HepG2 (cell line): ENCODE measurements around the gene ATG4D. TPM values are rescaled to one million over a fixed set of nuclear protein-coding genes. Genes with fewer than 3 reads are reported as not detected.

Experiments used
- DMTF1 ChIP-seq: sonication (generic); formaldehyde crosslinking; IDR thresholded peaks from 2 replicates; pipeline ENCODE4 v1.4.0; 2020; ENCODE audit warnings: mild to moderate bottlenecking, missing genetic modification reagents
- DR1 ChIP-seq: sonication (generic); formaldehyde crosslinking; IDR thresholded peaks from 2 replicates; pipeline ENCODE4 v1.8.0; 2021; ENCODE audit warnings: mild to moderate bottlenecking, missing genetic modification reagents, inconsistent platforms
- EEA1 ChIP-seq: sonication (generic); formaldehyde crosslinking; IDR thresholded peaks from 2 replicates; pipeline ENCODE4 v1.5.1; 2020; ENCODE audit warnings: mild to moderate bottlenecking, missing genetic modification reagents, borderline replicate concordance
- FOXA1 ChIP-seq, 2 experiments: fragments of 450-650 bp in 1 of 2; sonication (generic) in 1 of 2; formaldehyde crosslinking in 1 of 2; IDR thresholded peaks; 2 replicates each; pipeline versions ENCODE4 v1.4.0 to v1.6.1; 2016 to 2020; ENCODE audit warnings: missing genetic modification reagents in 1 of 2
- GPBP1L1 ChIP-seq: sonication (generic); formaldehyde crosslinking; IDR thresholded peaks from 2 replicates; pipeline ENCODE4 v1.5.0; 2020; ENCODE audit warnings: mild to moderate bottlenecking, missing genetic modification reagents
- GZF1 ChIP-seq: sonication (generic); formaldehyde crosslinking; IDR thresholded peaks from 2 replicates; pipeline ENCODE4 v1.5.1; 2020; ENCODE audit warnings: mild to moderate bottlenecking, missing genetic modification reagents
- KMT2B ChIP-seq: IDR thresholded peaks from 2 replicates; pipeline ENCODE4 v1.6.1; 2016; ENCODE audit warnings: missing genetic modification reagents, missing compliant biosample characterization
- MLLT10 ChIP-seq: sonication (generic); formaldehyde crosslinking; IDR thresholded peaks from 2 replicates; pipeline ENCODE4 v1.4.0; 2020; ENCODE audit warnings: missing genetic modification reagents
- PAF1 ChIP-seq: IDR thresholded peaks from 2 replicates; pipeline ENCODE4 v1.6.1; 2016; ENCODE audit warnings: missing genetic modification reagents, missing compliant biosample characterization
- PTBP1 ChIP-seq: fragments of 200-400 bp; formaldehyde crosslinking; IDR thresholded peaks from 2 replicates; pipeline ENCODE4 v1.6.1; 2018; ENCODE audit warnings: low read length, low read depth; ENCODE audit not compliant: poor library complexity, severe bottlenecking
- RNF2 ChIP-seq: fragments of 450-650 bp; conservative IDR thresholded peaks from 2 replicates; pipeline ENCODE4 v1.6.1; 2016; ENCODE audit warnings: low read depth
- SOX5 ChIP-seq: IDR thresholded peaks from 2 replicates; pipeline ENCODE4 v1.6.1; 2016; ENCODE audit warnings: borderline replicate concordance
- TFE3 ChIP-seq: IDR thresholded peaks from 2 replicates; pipeline ENCODE4 v1.6.1; 2016
- TP53 ChIP-seq: sonication (generic); formaldehyde crosslinking; conservative IDR thresholded peaks from 2 replicates; pipeline ENCODE4 v1.4.0; 2020; ENCODE audit warnings: missing genetic modification reagents
- ZBTB33 ChIP-seq: sonication (generic); formaldehyde crosslinking; IDR thresholded peaks from 2 replicates; pipeline ENCODE4 v1.4.0; 2020; ENCODE audit warnings: missing genetic modification reagents
- ZNF138 ChIP-seq: sonication (generic); formaldehyde crosslinking; IDR thresholded peaks from 2 replicates; pipeline ENCODE4 v1.5.0; 2020; ENCODE audit warnings: mild to moderate bottlenecking, low read depth, missing genetic modification reagents
- ZNF230 ChIP-seq: sonication (generic); formaldehyde crosslinking; IDR thresholded peaks from 2 replicates; pipeline ENCODE4 v1.4.0; 2020; ENCODE audit warnings: mild to moderate bottlenecking, missing genetic modification reagents
- ZNF326 ChIP-seq: sonication (generic); formaldehyde crosslinking; IDR thresholded peaks from 2 replicates; pipeline ENCODE4 v1.4.0; 2020; ENCODE audit warnings: missing genetic modification reagents, borderline replicate concordance
- ZNF343 ChIP-seq: sonication (generic); formaldehyde crosslinking; IDR thresholded peaks from 2 replicates; pipeline ENCODE4 v1.4.0; 2020; ENCODE audit warnings: mild to moderate bottlenecking, missing genetic modification reagents
- ZNF441 ChIP-seq: sonication (generic); formaldehyde crosslinking; IDR thresholded peaks from 2 replicates; pipeline ENCODE4 v1.7.0; 2021; ENCODE audit warnings: missing genetic modification reagents, borderline replicate concordance
- ZNF547 ChIP-seq: sonication (generic); formaldehyde crosslinking; IDR thresholded peaks from 2 replicates; pipeline ENCODE4 v1.5.1; 2020; ENCODE audit warnings: mild to moderate bottlenecking, missing genetic modification reagents
- ZNF557 ChIP-seq: sonication (generic); formaldehyde crosslinking; IDR thresholded peaks from 2 replicates; pipeline ENCODE4 v1.4.0; 2020; ENCODE audit warnings: missing genetic modification reagents
- ZNF773 ChIP-seq: sonication (generic); formaldehyde crosslinking; IDR thresholded peaks from 2 replicates; pipeline ENCODE4 v1.4.0; 2020; ENCODE audit warnings: missing genetic modification reagents, borderline replicate concordance
- ZNF841 ChIP-seq: sonication (generic); formaldehyde crosslinking; IDR thresholded peaks from 2 replicates; pipeline ENCODE4 v1.8.1; 2023; ENCODE audit warnings: missing genetic modification reagents, borderline replicate concordance
- polyA plus RNA-seq, 8 experiments: library from polyadenylated mRNA; depleted of rRNA in 3 of 8; stranded (reverse) in 7 of 8; unstranded in 1 of 8; fragments of >200 nt; fragmentation: Illumina TruSeq in 4 of 8; extraction: Trizol in 4 of 8; gene quantifications; 2 replicates each; pipeline versions ENCODE4 v1.2.1 to v1.2.3, GENCODE V29; 2011 to 2016; ENCODE audit warnings: low read depth in 4 of 8, missing spikeins in 1 of 8, mixed read lengths in 1 of 8; ENCODE audit not compliant: insufficient read depth in 1 of 8
- total RNA-seq, 5 experiments: library from RNA; depleted of rRNA; stranded (reverse); fragments of >200 nt; fragmentation: Illumina TruSeq; extraction: Trizol; gene quantifications; 2 replicates each; pipeline ENCODE4 v1.2.3, GENCODE V29; 2016; ENCODE audit warnings: low read depth in 1 of 5

ATG4D gene
- total and polyA plus RNA-seq, 2 of the 13 experiments (the other 11 are each of a cell fraction or from before 2014, with no cell fraction given) = 17.8 to 19.0 TPM

GRCh38 chr19:10568826-10569651, 25.3 kb downstream of the ATG4D start, which contains the start of gene CDKN2D (continued):
- no peak for TF ChIP-seq RNF2
- TF ChIP-seq ZNF326 (CRISPR knock-in tag) = no peak
- TF ChIP-seq SOX5 (CRISPR knock-in tag) = peak; percentile 40
- no peak for TF ChIP-seq EEA1 (CRISPR knock-in tag)
- TF ChIP-seq ZNF441 = peak; percentile 98
- TF ChIP-seq FOXA1 (IDR thresholded peaks at IDR 0.05) = no peak
- no peak for TF ChIP-seq FOXA1 (CRISPR knock-in tag; IDR thresholded peaks at IDR 0.05)
- peak; percentile 81 for TF ChIP-seq ZNF547
- no peak for TF ChIP-seq ZNF230 (CRISPR knock-in tag)
- peak; percentile 57; the same call in 1 of the 2 replicates for TF ChIP-seq DR1 (CRISPR knock-in tag)
- no peak for TF ChIP-seq GZF1 (CRISPR knock-in tag)
- TF ChIP-seq ZNF773 = no peak
- no peak for TF ChIP-seq PTBP1
- peak; percentile 52; the same call in 1 of the 2 replicates for TF ChIP-seq KMT2B
- TF ChIP-seq ZNF343 (CRISPR knock-in tag) = no peak
- no peak for TF ChIP-seq ZBTB33 (CRISPR knock-in tag)
- no peak for TF ChIP-seq DMTF1 (CRISPR knock-in tag)
- no peak for TF ChIP-seq MLLT10 (CRISPR knock-in tag)
- 0 out of 2 replicates have a peak, but pooled peaks have one; percentile 31 for TF ChIP-seq TFE3 (CRISPR knock-in tag)
- TF ChIP-seq TP53 (CRISPR knock-in tag) = no peak
- TF ChIP-seq ZNF557 = no peak
- TF ChIP-seq ZNF841 (CRISPR knock-in tag) = peak; percentile 93
- no peak for TF ChIP-seq PAF1
- no peak for TF ChIP-seq ZNF138
- TF ChIP-seq GPBP1L1 (CRISPR knock-in tag) = no peak
